T-helper 2 cell treated with Interferon-gamma antibody and Interleukin-4, amounts not matched to agents 100 ng/mL and 5 ng/mL, for 36 hours (primary cell): ENCODE measurements around the gene COL23A1. TPM values are rescaled to one million over a fixed set of nuclear protein-coding genes. Genes with fewer than 3 reads are reported as not detected.

ENCODE experiments used
- intact Hi-C: fragments of 100-400 bp; cut with micrococcal nuclease; formaldehyde crosslinking; loops from one replicate; pipeline ENCODE4 v1.15.1; 2023
- total RNA-seq: library from RNA; stranded (reverse); gene quantifications from 2 replicates; pipeline ENCODE4 v1.2.3, GENCODE V29; 2022

The COL23A1 gene
- total RNA-seq, 1 donor from 2014 or later = 0.09 TPM

GRCh38 chr5:178426326-178427130 lies 163.7 kb downstream of the COL23A1 start:
- intact Hi-C loops = no loop called here

- intact Hi-C loops = no loop called here
Measured at GRCh38 chr5:178425621-178426068, 164.5 kb downstream of the COL23A1 start.

- intact Hi-C loops = no loop called here
Measured at GRCh38 chr5:178424810-178425177, 165.4 kb downstream of the COL23A1 start.

- intact Hi-C loops = no loop called here
Measured at GRCh38 chr5:178423901-178424809, 166.0 kb downstream of the COL23A1 start.

- intact Hi-C loops = no loop called here
Measured at GRCh38 chr5:178423431-178423830, 166.8 kb downstream of the COL23A1 start.

GRCh38 chr5:178422400-178422775 lies 167.8 kb downstream of the COL23A1 start:
- intact Hi-C loops = no loop called here

- intact Hi-C loops = no loop called here
Measured at GRCh38 chr5:178421699-178422399, 168.3 kb downstream of the COL23A1 start.

GRCh38 chr5:178421128-178421527 lies 169.1 kb downstream of the COL23A1 start:
- intact Hi-C loops = no loop called here

- intact Hi-C loops = no loop called here
Measured at GRCh38 chr5:178420354-178420781, 169.8 kb downstream of the COL23A1 start.

GRCh38 chr5:178419651-178420050 lies 170.5 kb downstream of the COL23A1 start:
- intact Hi-C loops = no loop called here

- intact Hi-C loops = no loop called here
Measured at GRCh38 chr5:178419196-178419595, 171.0 kb downstream of the COL23A1 start.

GRCh38 chr5:178418471-178419010 lies 171.7 kb downstream of the COL23A1 start:
- intact Hi-C loops = no loop called here

- intact Hi-C loops = no loop called here
Measured at GRCh38 chr5:178418031-178418430, 172.2 kb downstream of the COL23A1 start.

GRCh38 chr5:178417391-178417811 lies 172.8 kb downstream of the COL23A1 start:
- intact Hi-C loops = no loop called here

- intact Hi-C loops = no loop called here
Measured at GRCh38 chr5:178416919-178417318, 173.3 kb downstream of the COL23A1 start.

- intact Hi-C loops = no loop called here
Measured at GRCh38 chr5:178416206-178416882, 173.8 kb downstream of the COL23A1 start.

- intact Hi-C loops = no loop called here
Measured at GRCh38 chr5:178415353-178415752, 174.8 kb downstream of the COL23A1 start.

- intact Hi-C loops = no loop called here
Measured at GRCh38 chr5:178413988-178414387, 176.2 kb downstream of the COL23A1 start.

GRCh38 chr5:178411083-178411482 lies 179.1 kb downstream of the COL23A1 start:
- intact Hi-C loops = no loop called here

- intact Hi-C loops = no loop called here
Measured at GRCh38 chr5:178407646-178408045, 182.5 kb downstream of the COL23A1 start.

GRCh38 chr5:178404987-178405386 lies 185.2 kb downstream of the COL23A1 start:
- intact Hi-C loops = no loop called here
